ENCODE results near the gene KANSL1L.

Gene KANSL1L

GRCh38 chr2:209988010-209988409 lies 183.2 kb downstream of the KANSL1L start:
- DNase-seq = no peak

GRCh38 chr2:209986415-209986814 lies 184.8 kb downstream of the KANSL1L start:
- no peak for DNase-seq

- DNase-seq = no peak
Measured at GRCh38 chr2:209985874-209986273, 185.3 kb downstream of the KANSL1L start.

- no peak for DNase-seq
Measured at GRCh38 chr2:209984291-209984690, 186.9 kb downstream of the KANSL1L start.

DNA sequence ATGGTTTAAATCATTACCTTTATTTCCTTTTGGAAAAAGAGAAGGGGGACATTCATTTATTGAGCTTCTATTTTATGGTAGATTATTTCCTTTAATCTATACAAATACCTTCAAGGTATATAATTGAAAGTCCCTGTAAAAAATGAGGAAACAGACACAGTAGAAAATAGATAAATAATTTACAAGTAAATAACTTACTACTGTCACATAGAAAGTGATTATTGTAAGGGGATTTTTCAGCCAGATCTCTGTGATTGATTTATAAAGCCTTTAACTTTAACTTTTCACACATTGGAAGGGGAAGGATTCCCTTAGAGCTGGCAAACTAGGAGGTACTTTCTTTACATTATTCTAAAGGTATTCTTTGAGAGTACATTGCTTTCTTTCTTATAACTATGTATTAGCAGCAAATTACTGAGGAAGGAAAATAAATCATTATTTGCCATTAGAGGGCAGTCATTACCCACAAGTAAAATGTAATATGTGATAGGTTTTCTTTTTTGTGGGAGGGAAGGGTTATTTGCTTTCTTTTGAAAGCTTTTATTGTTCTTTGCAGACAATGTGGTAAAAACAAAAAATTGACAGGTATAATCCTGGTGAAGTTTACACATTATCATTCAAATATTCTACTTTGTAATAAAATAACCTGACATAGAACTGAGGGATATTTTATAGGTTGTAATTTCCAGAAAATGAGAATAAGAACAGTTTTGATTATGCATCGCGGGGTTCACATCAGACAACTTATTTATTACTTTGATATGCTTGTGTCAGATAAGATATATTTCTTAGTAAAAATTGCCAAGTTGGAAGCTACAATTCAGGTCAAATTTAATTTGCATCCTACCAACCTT lies 193.6 kb downstream of the KANSL1L start:
- DNase-seq = no peak

DNA sequence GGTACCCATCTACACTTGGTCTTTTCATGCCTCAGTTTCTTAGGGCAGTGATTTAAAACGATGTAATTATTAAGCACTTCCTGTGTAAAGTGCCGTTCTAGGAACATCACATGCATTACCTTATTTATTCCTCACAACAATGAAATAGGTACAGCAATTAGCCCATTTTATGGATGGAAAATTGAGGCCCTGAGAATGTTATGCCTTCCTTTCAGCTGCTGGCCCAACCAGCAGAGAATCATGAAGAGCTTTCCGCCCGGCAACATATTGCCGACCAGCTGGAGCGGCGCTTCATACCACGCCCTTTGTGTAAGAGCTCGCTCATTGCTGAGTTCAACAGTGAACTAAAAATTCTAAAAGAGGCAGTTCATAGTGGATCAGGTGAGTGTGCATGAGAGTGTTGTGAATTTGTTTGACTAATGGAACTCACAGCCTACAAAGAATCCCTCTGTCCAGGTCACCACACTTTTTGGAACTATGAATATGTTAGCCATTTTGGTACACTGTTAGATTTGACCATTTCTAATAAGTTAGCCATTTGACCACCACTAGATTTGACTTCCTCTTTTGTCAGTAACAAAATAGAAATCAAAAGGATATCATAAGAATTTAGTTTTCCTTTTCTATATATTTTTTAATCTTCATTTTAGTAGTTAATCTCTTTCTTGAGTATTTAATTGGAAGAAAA lies 194.4 kb downstream of the KANSL1L start:
- no peak for DNase-seq

GRCh38 chr2:209974576-209974975 lies 196.6 kb downstream of the KANSL1L start:
- no peak for DNase-seq

GRCh38 chr2:209973328-209973727 lies 197.9 kb downstream of the KANSL1L start:
- no peak for DNase-seq

Data from NCI-H1930 (cell line).